H1 (cell line): Measurements from ENCODE around the gene CABP1. TPM values are rescaled to one million over a fixed set of nuclear protein-coding genes. Genes with fewer than 3 reads are reported as not detected.

Experiments
- HDAC2 ChIP-seq, 2 experiments: fragments of 300-600 bp in 1 of 2; sonication (generic) in 1 of 2; IDR thresholded peaks; 2 replicates each; pipeline ENCODE4 v1.6.1; 2011 to 2012; ENCODE audit warnings: low read depth in 2 of 2, low read length in 2 of 2, mild to moderate bottlenecking in 2 of 2, moderate library complexity in 2 of 2, borderline replicate concordance in 1 of 2, inconsistent platforms in 1 of 2
- polyA plus RNA-seq, 7 experiments: library from polyadenylated mRNA; depleted of rRNA in 3 of 7; stranded (reverse) in 5 of 7; unstranded in 2 of 7; fragments of >200 nt in 5 of 7; fragments of 200-250 nt in 2 of 7; gene quantifications; 1 replicate in 5 of 7; 2 replicates in 1 of 7; 4 replicates in 1 of 7; pipeline versions ENCODE4 v1.2.1 to v1.2.3, GENCODE V29; 2011 to 2013; ENCODE audit warnings: missing spikeins in 2 of 7, mixed read lengths in 2 of 7
- total RNA-seq: library from RNA; stranded (reverse); fragmentation: NEBNext Ultra II Directional; extraction: Animal tissue kit (Norgen Biotek cat#: 25700); gene quantifications from 2 replicates; pipeline ENCODE4 v1.2.1, GENCODE V29; 2021
- TF ChIP-seq, protein P1 (sequence below): IDR thresholded peaks from 2 replicates; pipeline ENCODE4 v1.6.1; 2012; ENCODE audit warnings: inconsistent platforms

Gene CABP1
- total and polyA plus RNA-seq, 2 of the 8 experiments (the other 6 are each of a cell fraction or from before 2014, with no cell fraction given): 3.9 to 7.4 TPM

DNA sequence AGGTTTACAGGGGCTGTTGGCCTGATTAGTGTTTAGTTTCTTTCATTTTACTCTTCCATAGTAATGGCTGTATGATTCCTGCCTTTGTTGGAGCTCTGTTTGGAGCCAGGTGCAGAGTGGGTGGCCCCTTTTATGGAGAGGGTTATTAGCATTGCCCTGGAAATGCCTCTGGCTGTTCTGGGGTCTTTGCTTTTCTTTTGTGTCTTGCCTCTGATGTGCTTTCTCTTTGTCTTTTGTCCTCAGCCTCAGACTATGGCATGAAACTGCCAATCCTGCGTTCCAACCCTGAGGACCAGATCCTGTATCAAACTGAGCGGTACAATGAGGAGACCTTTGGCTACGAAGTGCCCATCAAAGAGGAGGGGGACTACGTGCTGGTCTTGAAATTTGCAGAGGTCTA lies 53.4 kb downstream of the CABP1 start (continued):
- TF ChIP-seq HDAC2 (IDR thresholded peaks at IDR 0.05; ENCODE audit: borderline replicate concordance in 1 of 2, low read depth in 2 of 2, low read length in 2 of 2): no peak
- TF ChIP-seq, protein P1, sequence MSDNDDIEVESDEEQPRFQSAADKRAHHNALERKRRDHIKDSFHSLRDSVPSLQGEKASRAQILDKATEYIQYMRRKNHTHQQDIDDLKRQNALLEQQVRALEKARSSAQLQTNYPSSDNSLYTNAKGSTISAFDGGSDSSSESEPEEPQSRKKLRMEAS: no peak
